ENCODE results near the gene S100PBP.
"Not testable (repeated sequence)": the region's sequence is repeated elsewhere in the genome, so short reads cannot be mapped to it uniquely, and the experiment has no call there.

S100PBP gene

DNA sequence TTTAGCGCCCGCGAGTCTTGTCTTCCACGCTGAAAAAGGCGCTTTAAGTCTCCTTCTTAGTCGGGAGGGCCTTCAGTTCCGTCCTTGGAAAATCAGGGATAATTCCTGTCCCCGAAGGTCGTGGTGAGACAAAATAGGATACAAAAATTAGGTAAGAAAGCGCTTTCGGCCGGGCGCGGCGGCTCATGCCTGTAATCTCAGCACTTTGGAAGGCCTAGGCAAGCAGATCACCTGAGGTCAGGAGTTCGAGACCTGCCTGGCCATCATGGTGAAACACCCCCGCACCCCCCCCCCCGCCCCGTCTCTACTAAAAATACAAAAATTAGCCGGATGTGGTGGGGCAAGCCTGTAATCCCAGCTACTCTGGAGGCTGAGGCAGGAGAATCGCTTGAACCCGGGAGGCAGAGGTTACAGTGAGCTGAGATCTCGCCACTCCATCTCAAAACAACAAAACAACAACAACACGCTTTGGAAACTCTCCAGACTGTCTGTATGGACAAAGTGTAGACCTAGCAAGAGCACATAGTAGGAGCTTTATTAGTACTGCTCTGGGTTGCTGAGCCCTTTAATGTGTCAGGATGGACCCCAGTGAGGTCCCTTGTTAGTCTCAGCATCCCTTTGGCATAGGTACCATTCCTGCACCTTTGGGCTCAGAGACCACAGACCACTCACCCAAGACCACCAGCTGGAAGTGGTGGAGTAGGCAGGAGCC is 84.5 kb downstream of the S100PBP start:
- no peaks in the 10 kb centered on the region for H3K36me3 ChIP-seq (replicated peaks)
- DNase-seq: no peak
- no peaks in the 10 kb centered on the region for H3K27me3 ChIP-seq (replicated peaks)
- TF ChIP-seq, protein P1, sequence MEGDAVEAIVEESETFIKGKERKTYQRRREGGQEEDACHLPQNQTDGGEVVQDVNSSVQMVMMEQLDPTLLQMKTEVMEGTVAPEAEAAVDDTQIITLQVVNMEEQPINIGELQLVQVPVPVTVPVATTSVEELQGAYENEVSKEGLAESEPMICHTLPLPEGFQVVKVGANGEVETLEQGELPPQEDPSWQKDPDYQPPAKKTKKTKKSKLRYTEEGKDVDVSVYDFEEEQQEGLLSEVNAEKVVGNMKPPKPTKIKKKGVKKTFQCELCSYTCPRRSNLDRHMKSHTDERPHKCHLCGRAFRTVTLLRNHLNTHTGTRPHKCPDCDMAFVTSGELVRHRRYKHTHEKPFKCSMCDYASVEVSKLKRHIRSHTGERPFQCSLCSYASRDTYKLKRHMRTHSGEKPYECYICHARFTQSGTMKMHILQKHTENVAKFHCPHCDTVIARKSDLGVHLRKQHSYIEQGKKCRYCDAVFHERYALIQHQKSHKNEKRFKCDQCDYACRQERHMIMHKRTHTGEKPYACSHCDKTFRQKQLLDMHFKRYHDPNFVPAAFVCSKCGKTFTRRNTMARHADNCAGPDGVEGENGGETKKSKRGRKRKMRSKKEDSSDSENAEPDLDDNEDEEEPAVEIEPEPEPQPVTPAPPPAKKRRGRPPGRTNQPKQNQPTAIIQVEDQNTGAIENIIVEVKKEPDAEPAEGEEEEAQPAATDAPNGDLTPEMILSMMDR (IDR thresholded peaks at IDR 0.05; ENCODE audit: low read depth, low read length, missing control alignments): no peak
- H3K4me3 ChIP-seq (ENCODE audit: low read depth, low read length): peak overlapping the region; percentile 62
- in situ Hi-C loops (cut with HindIII; ENCODE audit: low pct_ligation_motif_present, low sequenced_read_pairs): no loop called here
- no peak overlapping the region for H3K27ac ChIP-seq

DNA sequence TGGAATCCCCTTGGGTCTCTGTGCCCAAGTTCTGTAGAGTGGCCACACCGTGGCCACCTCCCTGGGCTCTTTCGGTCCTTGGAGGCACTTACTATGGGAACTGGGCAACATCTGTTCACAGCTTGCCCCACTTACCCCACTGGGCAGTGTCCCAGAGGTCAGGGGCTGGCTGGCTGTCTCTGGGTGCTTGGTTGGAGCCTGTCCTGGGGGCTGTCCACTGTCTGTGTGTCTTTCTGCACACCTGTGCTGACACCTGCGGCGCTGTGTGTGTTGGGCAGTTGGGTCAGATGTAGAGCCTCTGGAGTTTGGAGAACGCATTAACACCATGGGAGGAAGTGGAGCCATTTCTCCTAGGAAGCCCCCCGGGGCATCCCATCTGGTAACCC is 85.1 kb downstream of the S100PBP start:
- no peak for DNase-seq
- H3K4me3 ChIP-seq (ENCODE audit: low read depth, low read length): no peak overlapping the region
- in situ Hi-C loops (cut with HindIII; ENCODE audit: low pct_ligation_motif_present, low sequenced_read_pairs): no loop called here
- TF ChIP-seq, protein P1 (IDR thresholded peaks at IDR 0.05; ENCODE audit: low read depth, low read length, missing control alignments): no peak
- no peaks in the 10 kb centered on the region for H3K36me3 ChIP-seq (replicated peaks)
- H3K27me3 ChIP-seq (replicated peaks): no peaks in the 10 kb centered on the region
- H3K27ac ChIP-seq: no peak overlapping the region

DNA sequence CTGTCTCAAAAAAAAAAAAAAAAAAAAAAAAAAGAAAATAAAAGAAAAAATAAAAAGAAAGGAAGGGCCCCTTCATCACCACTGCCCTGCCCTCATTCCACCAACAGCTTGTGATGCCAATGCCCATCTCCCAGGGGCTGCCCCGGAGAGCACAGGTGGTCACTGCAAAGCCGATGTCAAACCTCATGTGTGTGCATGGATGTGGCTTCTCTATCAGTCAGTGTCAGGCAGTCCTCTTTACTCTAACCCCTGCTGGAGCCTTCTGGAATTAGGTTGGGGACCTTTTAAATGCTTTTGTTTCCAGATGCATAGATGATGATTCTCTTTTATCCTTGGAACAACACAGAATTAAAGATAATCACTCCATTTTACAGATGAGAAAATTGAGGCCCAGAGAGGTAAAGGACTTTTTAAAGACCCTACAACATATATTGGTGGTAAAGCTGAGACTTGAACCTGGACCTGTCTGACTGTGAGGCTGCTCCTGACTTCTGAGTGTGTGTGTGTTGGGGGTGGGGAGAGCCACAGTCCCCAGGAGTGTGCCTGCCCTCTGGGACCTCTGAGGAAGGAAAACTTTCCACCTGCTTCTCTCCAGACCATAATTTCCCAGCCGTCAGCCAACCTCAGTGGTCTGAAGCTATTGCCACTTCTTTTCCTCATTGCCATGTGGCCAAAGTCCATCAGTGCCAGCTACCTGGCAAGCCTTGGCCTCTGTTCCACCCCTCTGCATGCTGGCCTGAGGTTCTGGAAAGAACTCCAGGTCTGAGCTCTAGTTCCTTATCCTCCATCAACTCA is 86.7 kb downstream of the S100PBP start:
- DNase-seq: no peak
- TF ChIP-seq, protein P1 (IDR thresholded peaks at IDR 0.05; ENCODE audit: low read depth, low read length, missing control alignments): peak; percentile 20
- H3K4me3 ChIP-seq (ENCODE audit: low read depth, low read length): no peak overlapping the region
- H3K27me3 ChIP-seq (replicated peaks): no peaks in the 10 kb centered on the region
- no peak overlapping the region for H3K27ac ChIP-seq
- in situ Hi-C loops (cut with HindIII; ENCODE audit: low pct_ligation_motif_present, low sequenced_read_pairs): no loop called here
- H3K36me3 ChIP-seq (replicated peaks): no peaks in the 10 kb centered on the region

DNA sequence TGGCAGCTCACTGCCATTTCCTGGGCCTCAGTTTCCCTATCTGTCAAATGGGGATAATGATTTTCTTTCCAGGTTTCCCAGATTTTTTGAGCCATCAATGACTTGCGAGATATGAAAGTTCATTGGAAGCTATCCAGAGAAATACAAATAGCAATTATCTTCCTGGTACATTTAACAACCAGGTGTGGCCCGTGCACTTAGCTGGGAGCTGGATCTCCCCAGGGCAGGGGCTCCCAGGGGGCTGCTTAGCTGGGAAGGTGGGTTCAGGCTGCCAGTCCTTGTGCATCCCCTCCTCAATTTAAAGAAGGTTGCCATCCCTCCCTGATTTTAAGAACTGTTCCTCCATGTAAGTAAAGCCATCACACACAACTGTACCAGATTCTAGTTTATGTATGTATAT is 87.3 kb downstream of the S100PBP start:
- Histone ChIP-seq H3K36me3 (replicated peaks) (no peaks in the 10 kb centered on the region), H3K27me3 (replicated peaks) (no peaks in the 10 kb centered on the region)
- in situ Hi-C loops (cut with HindIII; ENCODE audit: low pct_ligation_motif_present, low sequenced_read_pairs): no loop called here

DNA sequence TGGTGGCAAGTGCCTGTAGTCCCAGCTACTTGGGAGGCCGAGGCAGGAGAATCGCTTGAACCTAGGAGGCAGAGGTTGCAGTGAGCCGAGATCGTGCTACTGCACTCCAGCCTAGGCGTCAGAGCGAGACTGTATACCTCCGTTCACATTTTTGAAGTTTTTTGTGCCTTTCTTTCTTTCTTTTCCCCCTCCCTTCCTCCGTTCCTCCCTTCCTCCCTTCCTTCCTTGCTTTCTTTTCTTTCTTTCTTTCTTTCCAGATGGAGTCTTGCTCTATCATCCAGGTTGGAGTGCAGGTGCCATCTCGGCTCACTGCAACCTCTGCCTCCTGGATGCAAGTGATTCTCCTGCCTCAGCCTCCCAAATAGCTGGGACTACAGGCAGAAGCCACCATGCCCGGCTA is 88.1 kb downstream of the S100PBP start:
- H3K27ac ChIP-seq; H3K4me3 ChIP-seq (ENCODE audit: low read depth, low read length); in situ Hi-C loops (cut with HindIII; ENCODE audit: low pct_ligation_motif_present, low sequenced_read_pairs); H3K27me3 ChIP-seq (replicated peaks); DNase-seq; H3K36me3 ChIP-seq (replicated peaks): not testable (repeated sequence)

More for the DNA sequence above, 87.3 kb downstream of the S100PBP start:
- no peak overlapping the region for H3K27ac ChIP-seq
- no peak for DNase-seq
- no peak overlapping the region for H3K4me3 ChIP-seq (ENCODE audit: low read depth, low read length)
- TF ChIP-seq, protein P1 (IDR thresholded peaks at IDR 0.05; ENCODE audit: low read depth, low read length, missing control alignments): no peak

DNA sequence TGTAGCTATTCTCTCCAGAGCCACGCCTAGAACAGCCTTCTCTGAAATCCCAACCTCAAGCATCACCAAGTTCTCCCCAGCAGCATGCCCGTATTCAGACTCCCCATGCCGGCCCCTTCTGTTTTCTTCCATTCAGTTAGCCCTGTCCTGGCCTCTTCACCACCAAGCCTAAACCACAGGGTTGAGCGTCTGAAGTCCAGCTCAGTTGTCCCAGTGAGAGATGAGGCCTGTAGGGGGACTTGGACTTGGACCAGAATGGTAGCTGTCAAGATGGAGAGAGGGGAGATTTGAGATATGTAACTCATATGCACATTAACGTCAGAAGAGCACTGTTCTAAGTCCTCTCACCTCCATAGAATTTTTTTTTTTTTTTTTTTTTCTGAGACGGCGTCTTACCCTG is 89.2 kb downstream of the S100PBP start:
- DNase-seq: no peak
- Histone ChIP-seq H3K4me3 (ENCODE audit: low read depth, low read length) (no peak overlapping the region), H3K27me3 (replicated peaks) (no peaks in the 10 kb centered on the region), H3K27ac (no peak overlapping the region), H3K36me3 (replicated peaks) (no peaks in the 10 kb centered on the region)
- in situ Hi-C loops (cut with HindIII; ENCODE audit: low pct_ligation_motif_present, low sequenced_read_pairs): no loop called here
- TF ChIP-seq, protein P1 (IDR thresholded peaks at IDR 0.05; ENCODE audit: low read depth, low read length, missing control alignments): peak; percentile 13

Measured in brain microvascular endothelial cell (primary cell).